PFSK-1 (cell line): Measurements from ENCODE around the gene KRTAP5-1.

Experiments
- FOXP2 ChIP-seq: optimal IDR thresholded peaks from 2 replicates; pipeline ENCODE3; 2011; ENCODE audit warnings: borderline replicate concordance, control low read depth, inconsistent platforms; ENCODE audit not compliant: insufficient read depth; ENCODE audit errors: extremely low read length, extremely low read depth
- POLR2AphosphoS5 ChIP-seq: IDR thresholded peaks from 2 replicates; pipeline ENCODE4 v1.6.1; 2012; ENCODE audit warnings: low read depth, mild to moderate bottlenecking, control low read depth, low read length, moderate library complexity
- SIN3A ChIP-seq: IDR thresholded peaks from 2 replicates; pipeline ENCODE4 v1.6.1; 2012; ENCODE audit warnings: mild to moderate bottlenecking, low read length, moderate library complexity, borderline replicate concordance; ENCODE audit not compliant: insufficient read depth
- TAF1 ChIP-seq: IDR thresholded peaks from 2 replicates; pipeline ENCODE4 v1.6.1; 2012; ENCODE audit warnings: low read length, control low read depth, borderline replicate concordance; ENCODE audit not compliant: insufficient read depth
- TF ChIP-seq, protein P1 (sequence below), 2 experiments: IDR thresholded peaks; 2 replicates each; pipeline versions ENCODE4 v1.6.1 to v1.8.0; 2011 to 2012; ENCODE audit warnings: low read depth in 2 of 2, low read length in 2 of 2, control low read depth in 1 of 2, inconsistent platforms in 1 of 2, mild to moderate bottlenecking in 1 of 2, moderate library complexity in 1 of 2; ENCODE audit not compliant: insufficient read depth in 1 of 2

KRTAP5-1 gene

DNA sequence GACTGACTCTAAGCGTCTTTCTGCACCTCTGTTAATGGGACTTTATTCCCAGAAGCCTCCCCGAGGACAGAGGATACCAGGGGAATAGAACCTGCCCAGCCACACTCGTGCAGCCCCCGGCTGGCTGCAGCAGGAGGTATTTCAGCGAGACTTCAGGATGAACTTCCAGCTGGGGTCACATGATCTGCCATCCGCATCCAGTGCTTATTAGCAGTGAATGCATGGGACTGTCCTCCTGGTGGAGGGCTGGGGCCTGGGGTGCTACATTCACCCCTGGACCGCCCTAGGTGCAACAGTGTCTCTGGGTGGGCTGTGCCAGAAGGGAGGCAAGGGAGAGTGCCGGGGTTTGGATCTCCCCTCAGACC, 14.6 kb downstream of the KRTAP5-1 start:
- TF ChIP-seq POLR2AphosphoS5, result no peak
- TF ChIP-seq, protein P1, sequence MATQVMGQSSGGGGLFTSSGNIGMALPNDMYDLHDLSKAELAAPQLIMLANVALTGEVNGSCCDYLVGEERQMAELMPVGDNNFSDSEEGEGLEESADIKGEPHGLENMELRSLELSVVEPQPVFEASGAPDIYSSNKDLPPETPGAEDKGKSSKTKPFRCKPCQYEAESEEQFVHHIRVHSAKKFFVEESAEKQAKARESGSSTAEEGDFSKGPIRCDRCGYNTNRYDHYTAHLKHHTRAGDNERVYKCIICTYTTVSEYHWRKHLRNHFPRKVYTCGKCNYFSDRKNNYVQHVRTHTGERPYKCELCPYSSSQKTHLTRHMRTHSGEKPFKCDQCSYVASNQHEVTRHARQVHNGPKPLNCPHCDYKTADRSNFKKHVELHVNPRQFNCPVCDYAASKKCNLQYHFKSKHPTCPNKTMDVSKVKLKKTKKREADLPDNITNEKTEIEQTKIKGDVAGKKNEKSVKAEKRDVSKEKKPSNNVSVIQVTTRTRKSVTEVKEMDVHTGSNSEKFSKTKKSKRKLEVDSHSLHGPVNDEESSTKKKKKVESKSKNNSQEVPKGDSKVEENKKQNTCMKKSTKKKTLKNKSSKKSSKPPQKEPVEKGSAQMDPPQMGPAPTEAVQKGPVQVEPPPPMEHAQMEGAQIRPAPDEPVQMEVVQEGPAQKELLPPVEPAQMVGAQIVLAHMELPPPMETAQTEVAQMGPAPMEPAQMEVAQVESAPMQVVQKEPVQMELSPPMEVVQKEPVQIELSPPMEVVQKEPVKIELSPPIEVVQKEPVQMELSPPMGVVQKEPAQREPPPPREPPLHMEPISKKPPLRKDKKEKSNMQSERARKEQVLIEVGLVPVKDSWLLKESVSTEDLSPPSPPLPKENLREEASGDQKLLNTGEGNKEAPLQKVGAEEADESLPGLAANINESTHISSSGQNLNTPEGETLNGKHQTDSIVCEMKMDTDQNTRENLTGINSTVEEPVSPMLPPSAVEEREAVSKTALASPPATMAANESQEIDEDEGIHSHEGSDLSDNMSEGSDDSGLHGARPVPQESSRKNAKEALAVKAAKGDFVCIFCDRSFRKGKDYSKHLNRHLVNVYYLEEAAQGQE (IDR thresholded peaks at IDR 0.05; ENCODE audit: insufficient read depth in 1 of 2, low read depth in 2 of 2, low read length in 2 of 2), result no peak
- no peak for TF ChIP-seq TAF1
- TF ChIP-seq SIN3A, result no peak
- no peak for TF ChIP-seq FOXP2

GRCh38 chr11:1570001-1570453, 15.1 kb downstream of the KRTAP5-1 start:
- TF ChIP-seq SIN3A, result no peak

GRCh38 chr11:1569251-1569780, 15.8 kb downstream of the KRTAP5-1 start:
- TF ChIP-seq SIN3A (no peak), TAF1 (no peak), POLR2AphosphoS5 (no peak), FOXP2 (no peak)
- TF ChIP-seq, protein P1 (IDR thresholded peaks at IDR 0.05; ENCODE audit: insufficient read depth in 1 of 2, low read depth in 2 of 2, low read length in 2 of 2), result no peak

- no peak for TF ChIP-seq SIN3A
- TF ChIP-seq, protein P1 (IDR thresholded peaks at IDR 0.05; ENCODE audit: insufficient read depth in 1 of 2, low read depth in 2 of 2, low read length in 2 of 2), result no peak
- no peak for TF ChIP-seq TAF1
- TF ChIP-seq POLR2AphosphoS5, result no peak
- no peak for TF ChIP-seq FOXP2
Observed at GRCh38 chr11:1568441-1568911, 16.6 kb downstream of the KRTAP5-1 start.

GRCh38 chr11:1567721-1568100, 17.4 kb downstream of the KRTAP5-1 start:
- TF ChIP-seq SIN3A (no peak), POLR2AphosphoS5 (no peak), TAF1 (no peak)

- TF ChIP-seq SIN3A (no peak), POLR2AphosphoS5 (no peak), TAF1 (no peak)
- TF ChIP-seq, protein P1 (IDR thresholded peaks at IDR 0.05; ENCODE audit: insufficient read depth in 1 of 2, low read depth in 2 of 2, low read length in 2 of 2), result no peak
Observed at GRCh38 chr11:1567052-1567720, 17.9 kb downstream of the KRTAP5-1 start.
